Measurements from ENCODE around the gene OR2M5. TPM values are rescaled to one million over a fixed set of nuclear protein-coding genes. Genes with fewer than 3 reads are reported as not detected.

OR2M5 gene
- total RNA-seq, 4 donors from 2014 or later, result not detected

DNA sequence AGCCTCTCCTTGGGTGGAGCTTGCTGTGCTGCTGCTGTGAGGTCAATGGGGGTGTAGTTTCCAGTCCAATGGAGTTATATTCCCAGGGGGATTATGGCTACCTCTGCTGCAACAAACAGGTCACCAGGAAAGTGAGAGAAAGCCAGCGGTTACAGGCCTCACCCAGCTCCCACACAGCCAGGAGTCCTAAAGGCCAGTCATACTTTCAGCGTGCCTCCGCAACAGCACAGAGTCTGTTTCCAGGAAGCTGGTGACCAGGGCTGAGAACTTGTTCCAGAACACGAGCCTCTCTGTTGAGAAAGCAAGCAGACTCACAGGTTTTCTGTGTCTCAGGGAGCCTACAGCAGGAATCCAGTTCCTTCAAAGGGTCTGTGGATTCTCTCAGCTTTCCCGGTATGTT is 17.3 kb upstream of the OR2M5 start:
- WGBS, result 72% methylated on average over 5 of the region's 5 CpGs
- TF ChIP-seq, protein P1, sequence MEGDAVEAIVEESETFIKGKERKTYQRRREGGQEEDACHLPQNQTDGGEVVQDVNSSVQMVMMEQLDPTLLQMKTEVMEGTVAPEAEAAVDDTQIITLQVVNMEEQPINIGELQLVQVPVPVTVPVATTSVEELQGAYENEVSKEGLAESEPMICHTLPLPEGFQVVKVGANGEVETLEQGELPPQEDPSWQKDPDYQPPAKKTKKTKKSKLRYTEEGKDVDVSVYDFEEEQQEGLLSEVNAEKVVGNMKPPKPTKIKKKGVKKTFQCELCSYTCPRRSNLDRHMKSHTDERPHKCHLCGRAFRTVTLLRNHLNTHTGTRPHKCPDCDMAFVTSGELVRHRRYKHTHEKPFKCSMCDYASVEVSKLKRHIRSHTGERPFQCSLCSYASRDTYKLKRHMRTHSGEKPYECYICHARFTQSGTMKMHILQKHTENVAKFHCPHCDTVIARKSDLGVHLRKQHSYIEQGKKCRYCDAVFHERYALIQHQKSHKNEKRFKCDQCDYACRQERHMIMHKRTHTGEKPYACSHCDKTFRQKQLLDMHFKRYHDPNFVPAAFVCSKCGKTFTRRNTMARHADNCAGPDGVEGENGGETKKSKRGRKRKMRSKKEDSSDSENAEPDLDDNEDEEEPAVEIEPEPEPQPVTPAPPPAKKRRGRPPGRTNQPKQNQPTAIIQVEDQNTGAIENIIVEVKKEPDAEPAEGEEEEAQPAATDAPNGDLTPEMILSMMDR (IDR thresholded peaks at IDR 0.05), result no peak
- no peak for TF ChIP-seq POLR2AphosphoS5 (IDR thresholded peaks at IDR 0.05)
- no peak for TF ChIP-seq POLR2A (IDR thresholded peaks at IDR 0.05; ENCODE audit: low read depth)
- no peak for TF ChIP-seq EP300 (IDR thresholded peaks at IDR 0.05)
- intact Hi-C loops (cut with DNase I), result no loop called here

DNA sequence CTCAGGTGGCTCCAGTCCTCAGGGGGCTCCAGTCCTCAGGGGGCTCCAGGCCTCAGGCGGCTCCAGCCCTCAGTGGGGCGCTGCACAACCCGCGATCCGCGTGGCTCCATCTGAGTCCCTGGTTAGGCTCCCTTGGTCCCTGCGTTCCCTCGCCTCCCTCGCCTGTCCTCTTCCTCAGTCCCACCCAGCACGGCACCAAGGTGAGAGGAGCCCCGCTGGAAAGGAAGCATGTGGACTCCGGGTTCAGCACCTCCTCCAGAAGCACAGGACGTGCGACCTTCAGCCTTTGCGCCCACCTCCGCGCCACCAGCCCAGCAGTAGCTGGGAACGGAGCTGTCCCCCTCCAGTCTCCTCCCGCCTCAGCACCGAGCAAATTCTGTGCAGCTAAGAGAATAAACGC is 8.1 kb upstream of the OR2M5 start:
- no peak overlapping the region for H3K27ac ChIP-seq (replicated peaks in 1 of 4)
- DNase-seq (ENCODE audit: extremely low spot score), result no peak
- H3K9me3 ChIP-seq, result peaks cover 0 to 6% (median 0%) of the 10 kb centered on the region in 4 donors
- 82% methylated on average over 21 of the region's 21 CpGs for WGBS
- H3K4me1 ChIP-seq, result no peaks in the 10 kb centered on the region
- H3K27me3 ChIP-seq, result no peaks in the 10 kb centered on the region
- TF ChIP-seq, protein P1 (IDR thresholded peaks at IDR 0.05), result no peak
- no peak for TF ChIP-seq POLR2AphosphoS5 (IDR thresholded peaks at IDR 0.05)
- no peak for TF ChIP-seq EP300 (IDR thresholded peaks at IDR 0.05)
- TF ChIP-seq POLR2A (IDR thresholded peaks at IDR 0.05; ENCODE audit: low read depth), result no peak
- no peak overlapping the region for H3K4me3 ChIP-seq
- no peaks in the 10 kb centered on the region for H3K36me3 ChIP-seq
- intact Hi-C loops (cut with DNase I), result no loop called here

More for the DNA sequence above, 17.3 kb upstream of the OR2M5 start:
- no peaks in the 10 kb centered on the region for H3K36me3 ChIP-seq
- peaks cover 0 to 5% (median 0%) of the 10 kb centered on the region in 4 donors for H3K9me3 ChIP-seq
- no peaks in the 10 kb centered on the region for H3K27me3 ChIP-seq
- no peak overlapping the region for H3K27ac ChIP-seq (replicated peaks in 1 of 4)
- no peaks in the 10 kb centered on the region for H3K4me1 ChIP-seq
- H3K4me3 ChIP-seq, result no peak overlapping the region
- DNase-seq (ENCODE audit: extremely low spot score), result no peak

DNA sequence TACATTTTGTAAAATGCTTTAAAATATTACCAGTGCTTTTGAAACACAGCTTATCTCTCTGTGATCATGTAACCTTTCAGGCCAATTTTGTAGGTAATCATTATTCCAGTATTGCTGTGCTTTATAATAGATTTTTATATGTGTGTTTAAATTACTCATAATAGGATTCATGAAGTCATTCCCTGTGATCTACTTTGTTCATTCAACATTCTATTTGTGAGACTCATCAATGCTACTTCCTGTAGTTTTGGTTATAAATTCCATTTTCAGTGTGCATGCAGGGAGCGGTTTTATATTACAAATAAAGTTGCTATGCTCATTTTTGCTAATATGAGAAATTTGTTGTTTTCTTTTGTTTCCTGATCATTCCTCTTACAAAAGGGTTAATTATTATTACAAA is 4.1 kb upstream of the OR2M5 start:
- intact Hi-C loops (cut with DNase I), result no loop called here

DNA sequence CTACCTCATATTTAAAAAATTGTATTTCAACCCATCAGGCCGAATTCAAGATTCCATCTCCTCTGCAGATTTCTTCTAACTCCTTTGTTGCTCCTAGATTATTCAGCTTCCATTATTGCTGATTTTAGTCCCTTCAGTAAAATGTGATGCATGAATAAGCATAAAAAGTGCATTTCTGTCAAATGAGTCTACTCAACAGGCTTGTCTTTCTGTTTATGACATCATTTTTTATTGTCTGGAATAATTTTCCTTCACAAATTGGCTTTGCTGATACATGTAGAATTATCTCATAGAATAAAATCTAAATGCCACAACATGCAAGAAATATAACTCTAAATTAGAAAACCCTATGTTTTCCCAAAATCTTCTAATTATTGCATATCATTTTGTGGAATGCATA is 1.6 kb upstream of the OR2M5 start:
- DNase-seq (ENCODE audit: extremely low spot score), result no peak
- intact Hi-C loops (cut with DNase I), result no loop called here
- Histone ChIP-seq H3K36me3 (no peaks in the 10 kb centered on the region), H3K4me1 (no peaks in the 10 kb centered on the region), H3K4me3 (no peak overlapping the region), H3K27ac (replicated peaks in 1 of 4) (no peak overlapping the region), H3K27me3 (no peaks in the 10 kb centered on the region), H3K9me3 (peaks cover 0 to 6% (median 2%) of the 10 kb centered on the region in 4 donors)
- WGBS, result 54% methylated on average over 1 of the region's 1 CpG
- TF ChIP-seq POLR2AphosphoS5 (IDR thresholded peaks at IDR 0.05), result no peak

More for the DNA sequence above, 4.1 kb upstream of the OR2M5 start:
- Histone ChIP-seq H3K36me3 (no peaks in the 10 kb centered on the region), H3K27ac (replicated peaks in 1 of 4) (no peak overlapping the region), H3K9me3 (no peaks in the 10 kb centered on the region), H3K4me3 (no peak overlapping the region), H3K27me3 (no peaks in the 10 kb centered on the region), H3K4me1 (no peaks in the 10 kb centered on the region)
- WGBS, result 76% methylated on average over 1 of the region's 1 CpG
- DNase-seq (ENCODE audit: extremely low spot score), result no peak
- TF ChIP-seq, protein P1 (IDR thresholded peaks at IDR 0.05), result no peak
- TF ChIP-seq EP300 (IDR thresholded peaks at IDR 0.05), result no peak

DNA sequence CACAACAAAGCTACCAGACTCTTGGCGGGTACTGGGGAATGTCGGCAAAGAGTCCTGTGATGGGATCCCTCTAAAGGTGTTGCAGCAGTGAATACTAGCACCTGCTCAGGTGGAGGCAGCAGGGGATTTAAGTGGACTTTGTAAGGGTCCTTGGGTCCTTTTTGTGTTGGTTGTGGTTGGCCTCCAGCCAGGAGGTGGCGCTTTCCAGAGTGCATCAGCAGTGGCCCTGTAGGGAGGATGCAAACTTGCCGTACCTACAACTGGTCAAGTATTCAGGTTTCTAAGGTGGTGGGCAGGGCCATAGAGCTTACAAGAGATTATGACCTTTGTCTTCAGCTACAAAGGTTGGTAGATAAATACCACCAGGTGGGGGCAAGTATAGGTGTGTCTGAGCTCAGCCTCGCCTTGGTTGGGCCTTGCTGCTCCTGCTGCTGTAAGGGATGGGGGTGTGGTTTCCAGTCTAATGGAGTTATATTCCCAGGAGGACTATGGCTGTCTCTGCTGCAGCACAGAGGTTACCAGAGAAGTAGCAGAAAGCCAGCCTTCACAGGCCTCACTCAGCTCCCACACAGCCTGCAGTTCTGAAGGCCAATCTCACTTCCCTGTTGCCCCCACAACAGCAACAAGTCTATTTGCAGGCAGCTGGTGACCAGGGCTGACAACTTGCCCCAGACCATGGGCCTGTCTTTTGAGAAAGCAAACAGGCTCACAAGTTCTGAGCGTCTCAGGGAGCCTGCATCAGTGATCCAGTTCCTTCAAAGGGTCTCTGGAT is 7.3 kb downstream of the OR2M5 start:
- 66% methylated on average over 2 of the region's 6 CpGs for WGBS
- H3K27ac ChIP-seq (replicated peaks in 1 of 4), result no peak overlapping the region
- intact Hi-C loops (cut with DNase I), result no loop called here
- TF ChIP-seq EP300 (IDR thresholded peaks at IDR 0.05) (no peak), POLR2A (IDR thresholded peaks at IDR 0.05; ENCODE audit: low read depth) (no peak), POLR2AphosphoS5 (IDR thresholded peaks at IDR 0.05) (no peak)
- TF ChIP-seq, protein P1 (IDR thresholded peaks at IDR 0.05), result no peak
- H3K27me3 ChIP-seq, result no peaks in the 10 kb centered on the region
- no peak for DNase-seq (ENCODE audit: extremely low spot score)
- H3K36me3 ChIP-seq, result no peaks in the 10 kb centered on the region
- no peak overlapping the region for H3K4me3 ChIP-seq
- H3K4me1 ChIP-seq, result no peaks in the 10 kb centered on the region
- H3K9me3 ChIP-seq, result peaks cover 0 to 5% (median 2%) of the 10 kb centered on the region in 4 donors
